ENCODE results near the gene CEP250. TPM values are rescaled to one million over a fixed set of nuclear protein-coding genes. Genes with fewer than 3 reads are reported as not detected.
A peak's percentile ranks its signal among the peaks of the same experiment; 100 is the strongest.
"Not testable (repeated sequence)": the region's sequence is repeated elsewhere in the genome, so short reads cannot be mapped to it uniquely, and the experiment has no call there.

CEP250 gene
- total RNA-seq, 1 experiment from 2014 or later = 56.6 TPM

DNA sequence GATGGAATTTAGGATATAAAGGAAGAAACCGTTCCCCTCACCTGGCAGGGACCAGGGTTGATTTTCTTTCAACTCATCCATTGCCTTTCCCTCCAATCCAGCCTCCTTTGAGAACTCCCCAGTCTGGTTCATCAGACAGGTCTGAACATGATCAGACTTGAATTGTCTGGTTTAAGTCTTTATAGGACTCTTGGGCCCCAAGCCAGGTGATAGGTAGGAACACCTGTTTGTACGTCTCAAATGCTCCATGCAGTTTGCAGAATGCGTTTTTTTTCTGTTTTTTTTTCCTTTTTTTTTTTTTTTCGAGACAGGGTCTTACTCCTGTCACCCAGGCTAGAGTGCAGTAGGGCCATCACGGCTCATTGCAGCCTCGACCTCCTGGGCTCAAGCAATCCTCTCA, 4.1 kb upstream of the CEP250 start:
- Histone ChIP-seq H3K27me3 (replicated peaks; ENCODE audit: insufficient read depth, low read depth, low read length, poor library complexity) (no peaks in the 10 kb centered on the region), H3K9me3 (ENCODE audit: low read depth, low read length, poor library complexity, severe bottlenecking) (no peaks in the 10 kb centered on the region), H3K4me1 (ENCODE audit: insufficient read depth, low read length, poor library complexity, severe bottlenecking) (peaks cover 11% of the 10 kb centered on the region), H3K4me3 (ENCODE audit: low read depth, low read length, poor library complexity, severe bottlenecking) (no peak overlapping the region), H3K27ac (ENCODE audit: low read depth, low read length, poor library complexity, severe bottlenecking) (no peak overlapping the region), H3K36me3 (ENCODE audit: insufficient read depth, low read length, poor library complexity, severe bottlenecking) (no peaks in the 10 kb centered on the region)
- no TSS peak for BruUV-seq (replicated peaks)
- ChIA-PET POLR2A (ENCODE audit: low non-redundant PET) (no interaction called here), CTCF (no interaction called here)
- no peak for DNase-seq (ENCODE audit: low spot score)
- intact Hi-C loops (cut with micrococcal nuclease; ENCODE audit: unreplicated experiment) = no loop called here
- TF ChIP-seq, protein P1, sequence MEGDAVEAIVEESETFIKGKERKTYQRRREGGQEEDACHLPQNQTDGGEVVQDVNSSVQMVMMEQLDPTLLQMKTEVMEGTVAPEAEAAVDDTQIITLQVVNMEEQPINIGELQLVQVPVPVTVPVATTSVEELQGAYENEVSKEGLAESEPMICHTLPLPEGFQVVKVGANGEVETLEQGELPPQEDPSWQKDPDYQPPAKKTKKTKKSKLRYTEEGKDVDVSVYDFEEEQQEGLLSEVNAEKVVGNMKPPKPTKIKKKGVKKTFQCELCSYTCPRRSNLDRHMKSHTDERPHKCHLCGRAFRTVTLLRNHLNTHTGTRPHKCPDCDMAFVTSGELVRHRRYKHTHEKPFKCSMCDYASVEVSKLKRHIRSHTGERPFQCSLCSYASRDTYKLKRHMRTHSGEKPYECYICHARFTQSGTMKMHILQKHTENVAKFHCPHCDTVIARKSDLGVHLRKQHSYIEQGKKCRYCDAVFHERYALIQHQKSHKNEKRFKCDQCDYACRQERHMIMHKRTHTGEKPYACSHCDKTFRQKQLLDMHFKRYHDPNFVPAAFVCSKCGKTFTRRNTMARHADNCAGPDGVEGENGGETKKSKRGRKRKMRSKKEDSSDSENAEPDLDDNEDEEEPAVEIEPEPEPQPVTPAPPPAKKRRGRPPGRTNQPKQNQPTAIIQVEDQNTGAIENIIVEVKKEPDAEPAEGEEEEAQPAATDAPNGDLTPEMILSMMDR (conservative IDR thresholded peaks at IDR 0.05; ENCODE audit: low read depth, low read length) = no peak
- no peak for TF ChIP-seq EZH2 (IDR thresholded peaks at IDR 0.05; ENCODE audit: borderline replicate concordance, low read depth, low read length, poor library complexity, severe bottlenecking)

DNA sequence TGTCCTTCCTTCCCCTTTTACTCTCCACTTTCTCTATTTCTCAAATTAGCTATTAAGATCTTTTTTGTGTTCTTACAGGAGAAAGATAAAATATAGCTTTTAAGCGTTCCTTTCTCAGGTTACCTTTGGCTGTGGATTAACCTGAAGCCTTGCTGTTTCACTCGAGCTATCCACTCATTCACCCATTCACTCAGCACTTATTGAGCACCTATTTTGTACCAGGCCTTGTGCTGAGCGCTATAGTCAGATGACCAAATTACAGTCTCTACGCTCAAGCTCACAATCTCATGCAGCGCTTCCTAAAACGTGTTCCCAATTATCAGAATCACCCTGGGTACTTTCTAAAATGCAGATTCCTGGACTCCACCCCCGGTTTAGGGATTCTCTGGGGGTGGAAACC, 1.8 kb upstream of the CEP250 start:
- peak overlapping the region; percentile 89 for H3K4me3 ChIP-seq (ENCODE audit: low read depth, low read length, poor library complexity, severe bottlenecking)
- no peak overlapping the region for H3K27ac ChIP-seq (ENCODE audit: low read depth, low read length, poor library complexity, severe bottlenecking)
- POLR2A ChIA-PET (ENCODE audit: low non-redundant PET) = no interaction called here
- H3K36me3 ChIP-seq (ENCODE audit: insufficient read depth, low read length, poor library complexity, severe bottlenecking) = no peaks in the 10 kb centered on the region
- TF ChIP-seq EZH2 (IDR thresholded peaks at IDR 0.05; ENCODE audit: borderline replicate concordance, low read depth, low read length, poor library complexity, severe bottlenecking) = no peak
- TF ChIP-seq, protein P1 (conservative IDR thresholded peaks at IDR 0.05; ENCODE audit: low read depth, low read length) = no peak
- no peaks in the 10 kb centered on the region for H3K27me3 ChIP-seq (replicated peaks; ENCODE audit: insufficient read depth, low read depth, low read length, poor library complexity)
- intact Hi-C loops (cut with micrococcal nuclease; ENCODE audit: unreplicated experiment) = no loop called here
- H3K4me1 ChIP-seq (ENCODE audit: insufficient read depth, low read length, poor library complexity, severe bottlenecking) = peaks cover 25% of the 10 kb centered on the region
- DNase-seq (ENCODE audit: low spot score) = no peak
- BruUV-seq (replicated peaks) = no TSS peak
- H3K9me3 ChIP-seq (ENCODE audit: low read depth, low read length, poor library complexity, severe bottlenecking) = no peaks in the 10 kb centered on the region
- CTCF ChIA-PET = interaction anchor here (0.8 kb wide), 1 partner anchor 184 kb away, joined by 3 read pairs; no protein-coding TSS in a partner anchor

DNA sequence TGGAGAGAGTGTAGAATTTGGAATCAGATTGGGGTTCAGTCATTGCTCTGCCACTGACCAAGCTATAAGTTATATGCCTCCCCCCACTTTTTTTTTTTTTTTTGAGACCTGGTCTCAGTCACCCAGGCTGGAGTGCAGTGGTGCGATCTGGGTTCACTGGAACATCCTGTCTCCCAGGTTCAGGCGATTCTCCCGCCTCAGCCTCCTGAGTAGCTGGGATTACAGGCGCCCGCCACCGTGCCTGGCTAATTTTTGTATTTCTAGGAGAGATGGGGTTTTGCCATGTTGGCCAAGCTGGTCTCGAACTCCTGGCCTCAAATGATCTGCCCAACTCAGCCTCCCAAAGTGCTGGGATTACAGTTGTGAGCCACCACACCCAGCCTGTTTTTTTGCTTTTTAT, 1.3 kb downstream of the CEP250 start:
- POLR2A ChIA-PET (ENCODE audit: low non-redundant PET) = not testable (repeated sequence)

DNA sequence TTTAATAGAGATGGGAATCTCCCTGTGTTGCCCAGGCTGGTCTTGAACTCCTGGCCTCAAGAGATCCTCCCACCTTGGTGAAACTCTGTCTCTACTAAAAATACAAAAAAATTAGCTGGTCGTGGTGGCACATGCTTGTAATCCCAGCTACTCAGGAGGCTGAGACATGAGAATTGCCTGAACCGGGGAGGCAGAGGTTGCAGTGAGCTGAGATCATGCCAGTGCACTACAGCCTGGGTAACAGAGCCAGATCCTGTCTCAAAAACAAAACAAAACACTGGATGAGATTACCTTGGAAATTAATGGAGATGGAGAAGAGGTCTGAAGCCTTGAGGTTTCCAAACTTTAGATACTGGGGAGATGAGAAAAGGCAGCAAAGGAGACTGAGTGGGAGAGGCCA, 2.1 kb downstream of the CEP250 start:
- H3K27me3 ChIP-seq (replicated peaks; ENCODE audit: insufficient read depth, low read depth, low read length, poor library complexity); DNase-seq (ENCODE audit: low spot score); H3K27ac ChIP-seq (ENCODE audit: low read depth, low read length, poor library complexity, severe bottlenecking); intact Hi-C loops (cut with micrococcal nuclease; ENCODE audit: unreplicated experiment); BruUV-seq (replicated peaks); H3K4me3 ChIP-seq (ENCODE audit: low read depth, low read length, poor library complexity, severe bottlenecking); H3K9me3 ChIP-seq (ENCODE audit: low read depth, low read length, poor library complexity, severe bottlenecking); CTCF ChIA-PET; POLR2A ChIA-PET (ENCODE audit: low non-redundant PET): not testable (repeated sequence)
- Histone ChIP-seq H3K4me1 (ENCODE audit: insufficient read depth, low read length, poor library complexity, severe bottlenecking) (peaks cover 28% of the 10 kb centered on the region), H3K36me3 (ENCODE audit: insufficient read depth, low read length, poor library complexity, severe bottlenecking) (peaks cover 26% of the 10 kb centered on the region)

More for the DNA sequence above, 1.3 kb downstream of the CEP250 start:
- BruUV-seq (replicated peaks); H3K9me3 ChIP-seq (ENCODE audit: low read depth, low read length, poor library complexity, severe bottlenecking); H3K4me3 ChIP-seq (ENCODE audit: low read depth, low read length, poor library complexity, severe bottlenecking); DNase-seq (ENCODE audit: low spot score); H3K27me3 ChIP-seq (replicated peaks; ENCODE audit: insufficient read depth, low read depth, low read length, poor library complexity); H3K27ac ChIP-seq (ENCODE audit: low read depth, low read length, poor library complexity, severe bottlenecking); intact Hi-C loops (cut with micrococcal nuclease; ENCODE audit: unreplicated experiment): not testable (repeated sequence)
- H3K36me3 ChIP-seq (ENCODE audit: insufficient read depth, low read length, poor library complexity, severe bottlenecking) = peaks cover 17% of the 10 kb centered on the region
- H3K4me1 ChIP-seq (ENCODE audit: insufficient read depth, low read length, poor library complexity, severe bottlenecking) = peaks cover 28% of the 10 kb centered on the region
- CTCF ChIA-PET = interaction anchor here (1.9 kb wide), 1 partner anchor 9 kb away, joined by 5 read pairs; no protein-coding TSS in a partner anchor

All from A673 (cell line).